Measurements from ENCODE around the gene RNASEH2B.
A peak's percentile ranks its signal among the peaks of the same experiment; 100 is the strongest.

The RNASEH2B gene

DNA sequence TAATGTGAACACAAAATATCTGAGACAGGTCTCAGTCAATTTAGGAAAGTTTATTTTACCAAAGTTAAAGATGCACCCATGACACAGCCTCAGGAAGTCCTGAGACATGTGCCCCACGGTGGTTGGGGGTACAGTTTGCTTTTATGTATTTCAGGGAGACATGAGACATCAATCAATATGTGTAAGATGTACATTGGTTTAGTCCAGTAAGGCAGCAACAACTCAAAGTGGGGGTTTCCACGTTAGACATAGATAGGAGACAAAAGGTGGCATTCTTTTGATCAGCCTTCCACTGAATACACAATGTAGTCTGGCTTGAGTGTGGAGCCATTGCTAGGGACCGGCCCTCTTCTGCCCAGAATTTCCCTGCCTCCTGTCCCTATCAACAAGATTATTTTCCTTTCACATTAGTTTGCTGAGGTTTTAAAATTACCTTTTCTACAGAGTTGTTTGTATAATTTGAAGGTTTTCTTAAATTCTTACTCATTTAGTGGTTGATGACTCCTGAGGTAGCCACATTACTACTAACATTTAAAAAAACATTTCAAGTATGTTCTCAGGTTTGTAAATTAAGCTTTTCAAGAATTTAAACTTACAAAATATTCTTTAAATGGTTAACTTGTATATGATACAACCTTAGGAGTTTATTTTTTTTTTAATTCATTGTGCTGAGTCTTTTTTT is 33.2 kb downstream of the RNASEH2B start:
- no peak for DNase-seq

DNA sequence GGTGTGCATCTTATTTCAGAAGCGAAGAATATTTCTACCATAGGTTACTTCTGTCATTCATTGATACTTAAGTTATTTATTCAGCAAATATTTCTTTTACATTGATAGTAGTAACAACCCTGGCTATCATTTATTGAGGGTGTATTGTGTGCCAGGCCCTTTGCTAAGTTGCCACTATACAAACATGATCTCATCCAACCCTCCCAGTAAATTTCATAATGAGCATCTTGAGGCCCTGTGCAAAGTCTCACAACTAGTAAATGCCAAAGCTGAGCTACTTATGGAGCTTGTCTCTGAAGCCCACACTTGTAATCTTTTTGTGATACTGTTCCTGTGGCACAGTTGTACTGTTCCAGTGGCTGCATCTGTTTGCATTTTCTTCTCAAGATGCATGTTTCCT is 36.1 kb downstream of the RNASEH2B start:
- no peak for DNase-seq

DNA sequence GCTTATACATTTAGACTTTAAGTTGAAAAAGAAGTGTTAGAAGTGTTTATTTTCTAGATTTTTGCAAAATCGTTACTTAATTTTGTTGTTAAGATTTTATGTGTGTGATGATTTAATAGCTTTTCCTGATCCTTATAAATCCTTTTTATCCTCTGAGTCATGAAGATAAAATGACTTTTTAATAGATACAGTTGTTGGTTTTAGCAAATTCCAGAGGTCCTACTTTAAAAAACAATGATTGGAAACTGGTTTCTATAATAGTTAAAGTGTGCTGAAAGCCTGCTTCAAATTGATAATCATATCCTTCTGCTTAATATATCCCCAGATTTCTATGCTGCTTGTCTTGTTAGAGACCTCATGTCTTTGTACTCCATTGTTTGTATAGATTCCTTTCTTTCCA is 39.0 kb downstream of the RNASEH2B start:
- no peak for DNase-seq

DNA sequence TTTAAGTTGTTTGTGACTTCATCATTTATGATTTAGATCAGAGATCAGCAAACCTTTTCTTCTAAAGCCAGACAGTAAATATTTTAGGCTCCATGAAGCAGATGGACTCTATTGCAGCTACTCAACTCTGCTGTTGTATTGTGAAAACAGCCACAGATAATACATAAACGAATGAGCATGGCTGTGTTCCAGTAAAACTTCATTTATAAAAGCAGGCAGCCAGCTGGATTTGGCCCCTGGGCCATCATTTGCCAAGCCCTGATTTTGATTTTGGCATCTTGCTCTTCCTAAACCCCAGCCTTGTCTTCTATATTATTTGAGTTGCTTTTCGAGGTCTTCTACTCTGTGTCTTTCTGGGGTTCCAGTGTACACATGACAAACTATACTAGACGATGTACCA is 41.3 kb downstream of the RNASEH2B start:
- no peak for DNase-seq

DNA sequence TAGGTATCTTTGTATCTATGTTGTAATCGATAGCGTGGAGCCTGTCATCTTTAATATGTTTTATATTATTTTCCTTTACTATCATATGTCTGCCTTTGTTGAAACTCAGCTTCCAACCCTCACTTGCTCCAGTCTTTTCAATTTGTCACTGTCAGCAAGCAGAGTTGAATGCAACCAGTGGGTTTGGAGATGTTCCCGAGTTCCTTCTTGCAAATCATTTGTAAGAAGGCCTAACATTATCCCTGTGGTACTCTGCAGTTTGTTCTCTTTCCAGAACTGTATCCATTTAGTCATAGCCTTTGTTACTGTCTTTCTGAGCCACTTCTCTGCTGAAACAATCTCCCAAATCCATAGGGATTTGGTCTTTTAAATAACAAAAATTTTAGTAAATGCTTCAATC is 41.8 kb downstream of the RNASEH2B start:
- no peak for DNase-seq

DNA sequence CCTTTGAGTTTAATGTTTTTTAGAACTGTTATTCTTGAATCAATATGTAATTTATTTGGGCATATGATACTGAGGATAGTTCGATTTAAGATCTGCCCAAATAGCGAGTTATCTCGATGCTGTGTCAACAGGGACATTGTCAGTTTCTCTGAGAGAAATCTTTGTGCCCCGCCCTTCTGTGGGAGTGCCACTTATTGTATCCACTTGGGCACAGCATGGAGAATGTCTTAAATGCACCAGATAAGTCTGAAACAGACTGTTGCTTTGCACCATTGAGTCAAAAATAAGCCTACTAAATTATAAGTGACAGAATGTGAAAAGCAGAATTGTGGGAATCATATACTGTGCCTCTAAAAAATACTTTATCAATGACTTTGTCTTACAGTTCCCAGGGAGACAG is 45.6 kb downstream of the RNASEH2B start:
- no peak for DNase-seq

DNA sequence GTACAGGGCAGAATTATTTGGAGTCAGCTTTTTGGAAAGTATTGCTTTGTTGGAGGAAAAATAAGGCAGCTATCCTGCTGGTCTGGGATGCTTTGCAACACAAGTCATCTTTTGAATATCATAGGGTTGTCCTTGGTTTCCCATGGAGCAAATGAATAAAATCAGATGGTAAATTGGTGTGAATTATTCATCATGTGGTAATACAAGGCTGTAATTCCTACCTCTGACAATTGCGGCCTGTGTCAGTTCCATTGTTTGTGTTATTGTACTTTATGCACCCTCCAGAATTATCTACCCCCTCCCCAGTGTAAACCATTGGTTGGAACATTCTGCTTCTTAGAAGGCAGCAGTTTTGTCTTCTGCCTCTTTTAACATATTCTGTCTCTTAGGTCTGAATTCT is 46.2 kb downstream of the RNASEH2B start:
- DNase-seq = no peak

DNA sequence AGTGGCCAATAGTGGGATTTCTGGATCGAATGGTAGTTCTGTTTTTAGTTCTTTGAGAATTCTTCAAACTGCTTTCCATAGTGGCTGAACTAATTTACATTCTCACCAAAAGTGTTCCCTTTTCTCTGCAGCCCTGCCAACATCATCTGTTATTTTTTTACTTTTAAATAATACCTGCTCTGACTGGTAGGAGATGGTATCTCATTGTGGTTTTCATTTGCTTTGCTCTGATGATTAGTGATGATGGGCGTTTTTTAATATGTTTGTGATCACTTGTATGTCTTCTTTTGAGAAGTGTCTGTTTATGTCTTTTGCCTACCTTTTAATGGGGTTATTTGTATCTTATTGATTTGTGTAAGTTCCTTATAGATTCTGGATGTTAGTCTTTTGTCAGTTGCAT is 48.0 kb downstream of the RNASEH2B start:
- DNase-seq = no peak

DNA sequence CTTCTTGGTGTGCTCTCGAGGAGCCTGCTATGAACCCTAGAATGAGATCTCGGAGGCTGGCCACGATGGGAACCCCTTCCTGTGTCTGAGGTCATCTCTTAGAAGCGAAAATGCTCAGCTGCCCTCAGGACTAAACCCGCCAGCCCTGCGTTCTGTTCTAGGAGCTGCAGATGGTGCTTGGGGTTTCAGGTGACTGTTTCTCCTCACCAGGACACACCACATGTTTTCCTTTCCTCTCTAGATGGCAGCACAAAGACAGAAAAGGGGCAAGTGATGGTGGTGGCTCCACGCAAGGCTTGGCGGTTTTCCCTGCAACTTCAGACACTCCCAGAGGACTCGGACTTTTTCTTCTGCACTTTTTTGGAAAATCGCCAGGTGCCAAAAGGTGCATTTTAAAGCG is 60.1 kb downstream of the RNASEH2B start:
- no peak for DNase-seq

DNA sequence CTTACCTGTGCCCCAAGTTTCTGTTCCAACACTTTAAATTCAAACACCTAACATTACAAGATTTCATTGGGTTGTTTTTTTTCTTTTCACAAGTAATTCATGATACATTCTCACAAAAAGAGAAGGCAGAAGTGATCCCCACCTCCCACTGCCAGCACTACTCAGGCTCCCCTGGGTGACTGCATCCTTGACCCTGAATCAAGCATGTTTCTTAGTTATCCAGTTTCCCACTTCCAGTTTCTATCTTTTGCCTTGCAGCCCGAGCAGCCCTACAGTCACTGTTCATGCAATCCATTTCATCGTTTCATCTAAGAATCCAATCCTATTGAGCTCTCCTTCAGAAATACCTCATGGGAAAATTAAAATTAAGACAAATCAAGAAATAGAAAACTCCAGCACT is 61.4 kb downstream of the RNASEH2B start:
- no peak for DNase-seq

DNA sequence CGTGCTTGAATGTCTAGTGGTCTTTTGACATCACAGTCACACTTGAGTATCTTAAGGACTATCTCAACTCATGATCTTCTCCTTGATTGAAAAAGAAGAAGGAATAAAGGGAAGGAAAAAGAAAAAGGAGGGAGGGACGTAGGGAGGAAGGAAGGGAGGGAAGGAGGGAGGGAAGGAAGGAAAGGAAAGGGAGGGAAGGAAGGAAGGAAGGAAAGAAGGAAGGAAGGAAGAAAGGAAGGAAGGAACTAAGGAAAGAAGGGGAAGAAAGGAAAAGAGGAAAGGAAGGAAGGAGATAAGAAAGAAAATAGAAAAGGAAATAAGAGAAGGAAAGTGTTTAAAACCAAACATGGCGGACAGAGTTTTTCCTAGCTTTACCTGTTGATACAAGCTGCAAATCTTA is 64.7 kb downstream of the RNASEH2B start:
- DNase-seq = no peak

DNA sequence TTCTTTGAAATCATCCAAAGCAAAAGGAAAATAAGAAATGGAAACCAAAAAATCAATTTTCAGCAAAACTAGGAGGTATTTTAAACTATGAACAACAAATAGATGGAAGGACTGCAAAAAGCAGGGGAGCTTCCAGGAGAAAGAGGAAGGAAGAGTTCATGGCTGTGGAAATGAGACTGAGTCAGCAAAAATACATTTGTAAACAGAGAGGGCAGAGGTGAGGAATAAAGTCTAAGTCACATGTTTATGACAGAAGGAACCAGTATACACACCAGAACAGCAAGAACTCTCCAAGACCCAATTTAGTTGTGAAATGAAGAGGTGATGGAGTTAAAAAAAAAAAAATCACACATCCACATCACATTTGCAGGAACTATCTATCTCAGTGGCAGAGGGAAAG is 69.6 kb downstream of the RNASEH2B start:
- DNase-seq = no peak

DNA sequence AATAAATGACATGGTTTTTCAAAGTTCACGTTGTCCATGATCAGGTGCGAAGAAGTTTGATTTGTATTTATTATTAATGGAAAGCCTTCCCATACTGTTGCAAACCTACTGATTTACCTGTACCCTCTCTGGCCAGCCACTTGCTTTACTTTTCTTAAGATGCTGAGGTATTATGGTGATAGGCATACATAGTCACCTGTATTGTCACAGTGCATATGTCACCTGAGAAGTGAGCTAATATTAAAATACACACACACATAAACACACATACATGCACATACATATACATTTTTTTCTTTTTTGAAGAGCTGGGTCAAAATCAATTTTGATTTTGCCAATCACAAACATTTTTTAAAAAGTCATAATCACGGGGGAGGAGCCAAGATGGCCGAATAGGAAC is 72.1 kb downstream of the RNASEH2B start:
- DNase-seq = no peak

DNA sequence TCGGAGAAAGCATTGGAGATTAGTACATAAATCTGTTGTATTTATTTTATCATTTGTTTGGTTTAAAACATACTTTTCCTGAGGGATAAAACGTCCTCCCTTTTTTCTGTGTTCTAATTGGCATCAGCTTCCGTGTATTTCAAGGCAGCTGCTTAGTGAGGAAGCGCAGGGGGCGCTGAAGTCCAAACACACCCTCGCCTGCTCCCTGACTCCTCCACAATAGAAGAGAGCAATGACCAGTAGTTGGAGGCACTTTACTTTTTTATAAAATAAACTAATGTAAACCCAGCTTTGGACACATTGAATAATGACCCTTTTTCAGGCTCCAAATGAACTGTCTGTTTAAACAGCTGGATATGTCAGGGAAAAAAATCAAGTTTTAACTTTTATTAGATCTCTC is 79.9 kb downstream of the RNASEH2B start:
- no peak for DNase-seq

DNA sequence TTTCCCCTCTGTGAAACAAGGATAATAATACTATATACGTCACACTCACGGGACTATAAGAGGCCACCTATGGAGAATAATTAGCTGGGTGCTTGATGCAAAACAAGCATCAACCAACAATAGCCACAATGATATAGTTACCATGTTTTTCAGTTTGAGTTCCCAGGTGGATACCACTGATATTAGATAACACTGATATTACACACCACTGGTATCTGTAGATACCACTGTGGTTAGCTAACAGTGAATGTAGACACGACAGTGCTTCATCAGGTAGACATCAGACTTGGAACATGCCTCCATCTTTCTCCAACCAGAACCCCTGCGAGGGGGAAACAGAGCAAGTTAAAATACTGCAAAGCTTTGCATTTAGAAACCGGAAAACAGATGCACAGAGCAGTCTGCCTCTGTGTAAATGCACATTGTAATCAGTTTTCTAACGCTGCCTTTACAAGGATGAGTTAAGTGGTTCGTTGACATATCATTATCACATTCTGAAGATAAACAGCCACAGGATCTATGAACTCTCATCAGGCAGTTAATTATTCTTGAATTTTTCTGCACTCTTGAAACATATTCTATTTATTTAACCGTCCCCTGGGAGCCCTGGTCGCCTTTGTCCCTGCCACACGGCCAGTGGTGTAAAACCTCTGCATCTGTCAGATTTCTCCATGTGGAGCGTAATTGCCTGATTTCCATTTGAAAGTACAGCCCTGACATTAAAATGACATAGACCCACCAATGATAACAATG is 80.7 kb downstream of the RNASEH2B start:
- no peak for DNase-seq

DNA sequence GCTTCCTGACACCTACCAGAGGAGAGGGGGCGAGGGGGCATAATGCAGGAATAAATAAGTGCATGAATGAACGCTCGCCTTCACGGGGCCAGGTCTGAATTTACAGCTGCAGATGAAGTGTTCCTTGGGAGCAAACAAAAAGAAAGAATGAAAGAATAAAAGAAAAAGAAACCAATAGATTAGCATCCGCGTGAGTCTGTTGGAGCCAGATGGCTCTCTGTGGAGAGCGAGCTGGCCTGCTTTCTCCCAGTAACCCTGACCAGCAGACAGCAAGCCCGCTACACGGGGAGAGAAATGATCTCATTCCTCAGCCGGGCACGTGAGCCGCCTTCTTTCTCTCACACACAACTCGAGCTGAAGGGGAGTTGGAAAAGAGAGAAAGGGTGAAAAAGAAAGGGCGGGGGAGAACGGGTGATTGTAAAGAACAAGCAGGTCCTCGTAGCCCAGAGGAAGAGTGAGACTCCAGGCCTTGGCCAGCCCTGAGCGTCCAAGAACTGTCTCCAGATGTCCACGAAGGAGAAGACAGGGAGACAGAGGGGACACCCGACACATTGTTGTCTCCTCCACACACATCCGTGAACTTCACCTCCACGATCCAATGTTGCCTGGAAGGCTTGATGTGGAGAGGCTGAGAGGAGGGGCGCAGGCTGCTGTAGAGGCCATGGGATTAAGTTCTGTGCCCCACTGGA is 81.4 kb downstream of the RNASEH2B start:
- DNase-seq = peak; percentile 8

DNA sequence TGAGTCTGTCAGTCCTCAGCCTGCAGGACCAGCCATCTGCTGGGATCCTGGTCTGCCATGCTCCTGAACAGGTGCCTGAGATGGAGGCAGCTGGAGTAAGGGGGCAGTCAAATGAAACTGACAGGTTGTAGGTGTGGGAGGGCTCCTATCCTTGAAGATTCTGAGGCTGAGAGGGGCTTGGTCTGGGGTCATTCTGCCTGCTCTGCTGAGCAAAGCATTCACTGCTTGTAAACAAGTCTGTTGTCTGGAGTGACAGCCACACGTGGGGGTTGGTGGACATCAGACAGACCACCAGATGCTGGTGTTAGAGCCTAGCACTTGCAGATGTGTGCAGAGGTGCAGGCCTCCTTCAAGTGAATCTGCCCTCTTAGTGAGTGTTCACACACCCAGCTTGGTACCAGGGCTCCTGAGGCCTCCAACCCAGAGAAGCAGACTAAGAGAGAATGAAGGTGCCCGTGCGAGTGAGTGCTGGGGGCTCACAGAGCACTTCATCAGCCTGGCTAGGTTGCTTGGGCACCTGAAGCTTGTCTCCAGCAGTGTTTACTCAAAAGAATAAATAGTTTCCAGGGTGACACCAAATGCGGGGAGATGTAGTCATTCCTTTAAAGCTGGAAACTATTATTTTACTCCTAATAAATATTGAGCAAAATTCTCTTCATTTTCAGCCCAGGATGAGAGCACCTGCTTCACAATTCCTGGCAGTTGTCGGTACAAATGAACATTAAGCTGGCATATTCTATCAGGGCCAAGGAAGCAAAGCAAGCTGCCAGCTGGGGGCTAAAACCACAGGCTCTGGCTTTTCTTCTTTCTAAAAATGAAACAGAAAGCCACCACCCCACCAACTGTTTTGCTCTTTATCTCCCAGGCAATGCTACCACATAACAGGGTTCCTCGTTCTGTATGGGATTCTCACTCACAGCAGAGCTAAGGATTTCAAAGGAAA is 82.3 kb downstream of the RNASEH2B start:
- DNase-seq = no peak

DNA sequence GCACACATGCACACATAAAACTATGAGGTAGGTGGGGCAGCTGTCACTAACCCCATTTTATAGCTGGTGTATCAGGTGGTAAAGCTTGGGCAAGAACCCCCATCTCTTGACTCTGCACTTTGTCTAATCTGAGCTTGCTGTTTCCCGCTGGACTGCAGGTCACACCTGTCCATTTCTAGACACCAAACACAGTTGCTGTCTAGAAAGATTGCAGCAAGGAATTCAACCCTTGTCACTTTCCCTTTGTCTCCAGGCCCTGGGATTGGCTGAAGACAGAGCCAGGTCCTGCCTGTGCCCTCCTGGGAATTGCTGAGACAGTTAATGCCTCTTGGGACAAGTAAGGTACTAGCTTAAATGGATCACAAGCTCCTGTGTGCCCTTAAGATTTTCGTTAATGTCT is 83.8 kb downstream of the RNASEH2B start:
- DNase-seq = no peak

DNA sequence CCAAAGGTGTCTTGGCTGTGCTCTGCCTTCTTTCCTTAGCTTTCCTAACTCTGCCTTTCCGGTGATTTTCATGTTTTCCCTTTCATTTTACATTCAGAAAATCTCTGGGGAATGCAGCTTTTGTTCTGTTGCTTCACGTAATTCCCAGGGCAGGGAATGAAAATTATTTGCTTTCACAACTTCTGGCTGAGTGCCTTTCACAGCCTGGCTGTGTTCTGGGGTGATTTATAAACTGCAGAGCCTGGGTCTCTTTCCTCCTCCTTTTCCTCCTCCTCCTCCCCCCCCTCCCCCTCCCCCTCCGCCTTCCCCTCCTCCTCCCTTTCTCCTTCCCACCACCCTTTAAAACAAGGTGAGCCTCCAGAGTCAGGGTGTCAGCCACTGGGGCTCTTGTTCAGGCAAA is 84.3 kb downstream of the RNASEH2B start:
- DNase-seq = no peak

DNA sequence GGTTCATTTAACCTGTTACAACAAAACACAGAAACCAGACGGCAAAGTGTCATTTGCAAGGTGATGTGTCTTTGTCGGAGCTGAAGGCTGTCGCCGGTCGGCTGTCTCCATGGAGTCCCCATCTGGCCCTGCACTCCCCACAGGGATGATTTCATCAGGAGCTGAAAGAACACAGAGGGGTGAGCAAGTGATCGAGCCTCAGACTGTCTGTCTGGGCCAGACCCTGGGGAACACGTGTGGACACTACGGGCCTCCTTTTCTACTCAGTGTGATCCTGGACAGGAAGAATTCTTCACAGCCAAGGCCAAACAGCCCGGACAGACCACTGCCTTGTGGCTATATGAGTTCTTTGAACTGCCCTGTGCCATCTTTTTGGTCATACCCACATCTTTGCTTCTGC is 85.1 kb downstream of the RNASEH2B start:
- DNase-seq = no peak

DNA sequence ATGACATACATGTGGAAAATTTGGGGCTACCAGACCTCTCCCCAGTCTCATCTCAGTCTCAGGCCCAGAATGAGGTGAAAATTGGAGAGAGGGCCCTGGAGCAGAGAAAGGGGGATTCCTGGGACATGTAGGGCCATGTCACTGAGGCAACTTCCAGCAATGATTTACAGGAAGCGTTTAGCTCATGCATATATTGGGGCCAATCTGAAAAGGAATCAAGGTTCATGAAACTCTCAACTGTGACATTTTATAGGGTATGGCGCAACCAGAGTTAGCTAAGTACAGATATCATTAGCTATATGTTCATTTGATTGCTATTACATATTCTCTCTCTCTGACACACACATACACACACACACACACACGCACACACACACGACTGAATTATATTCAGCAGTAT is 86.3 kb downstream of the RNASEH2B start:
- DNase-seq = no peak

DNA sequence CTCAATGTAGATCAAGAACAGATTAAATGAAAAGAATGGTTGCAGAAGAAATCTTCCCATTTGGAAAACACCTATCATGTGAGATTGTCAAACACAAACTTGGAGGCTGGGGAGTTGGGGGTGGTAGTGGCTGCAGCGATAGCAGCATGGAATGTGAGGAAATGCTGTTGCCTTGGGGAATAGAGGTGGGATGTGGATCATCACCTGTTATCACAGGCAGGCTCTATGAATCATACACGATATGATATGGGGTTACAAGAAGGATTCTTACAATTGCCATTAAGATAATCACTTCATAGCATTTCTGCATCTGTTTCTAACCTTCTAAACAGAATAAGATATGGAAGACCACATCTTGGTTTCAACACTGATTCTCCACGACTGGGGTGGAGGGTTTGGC is 88.7 kb downstream of the RNASEH2B start:
- no peak for DNase-seq

DNA sequence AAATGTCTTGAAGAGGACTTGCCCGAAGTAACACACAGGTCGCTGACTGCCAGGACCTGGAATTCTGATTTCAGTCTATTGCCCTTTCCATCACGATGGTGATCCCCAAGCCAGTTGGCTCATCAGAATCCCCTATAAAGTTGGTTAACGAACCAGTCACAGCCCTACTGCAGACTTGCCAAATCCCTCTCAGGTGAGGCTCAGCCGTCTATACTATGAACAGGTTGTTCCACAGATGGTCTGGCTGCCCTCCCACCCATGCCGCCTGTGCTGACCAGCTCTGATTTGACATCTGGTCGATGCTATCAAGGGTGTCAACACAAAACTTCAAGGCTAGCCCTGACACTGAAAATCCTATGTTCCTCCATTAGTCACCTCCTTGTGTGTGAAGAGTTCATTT is 90.0 kb downstream of the RNASEH2B start:
- no peak for DNase-seq

Data from kidney glomerular epithelial cell (primary cell).